ENCODE data around the gene SLCO2A1.
"Not testable (repeated sequence)": the region's sequence is repeated elsewhere in the genome, so short reads cannot be mapped to it uniquely, and the experiment has no call there.

The SLCO2A1 gene

GRCh38 chr3:134029734-134030378, at the start of gene SLCO2A1:
SLCO2A1 (minus strand) TSS chr3:134029925; CDS start chr3:134029802, 123 bp downstream.
- no peak for DNase-seq (ENCODE audit: low read depth)

GRCh38 chr3:134079111-134079547, 49.4 kb upstream of the SLCO2A1 start:
- no peak for DNase-seq (ENCODE audit: low read depth)

- DNase-seq (ENCODE audit: low read depth), result no peak
These were observed 48.6 kb upstream of the SLCO2A1 start for GRCh38 chr3:134078169-134078831.

- DNase-seq (ENCODE audit: low read depth), result no peak
These were observed 48.0 kb upstream of the SLCO2A1 start for GRCh38 chr3:134077649-134078161.

GRCh38 chr3:134076851-134077250, 47.1 kb upstream of the SLCO2A1 start:
- DNase-seq (ENCODE audit: low read depth), result no peak

- DNase-seq (ENCODE audit: low read depth), result no peak
These were observed 46.1 kb upstream of the SLCO2A1 start for GRCh38 chr3:134075846-134076245.

GRCh38 chr3:134075568-134075825, 45.8 kb upstream of the SLCO2A1 start:
- DNase-seq (ENCODE audit: low read depth), result no peak

- no peak for DNase-seq (ENCODE audit: low read depth)
These were observed 45.3 kb upstream of the SLCO2A1 start for GRCh38 chr3:134074790-134075567.

- DNase-seq (ENCODE audit: low read depth), result no peak
These were observed 44.5 kb upstream of the SLCO2A1 start for GRCh38 chr3:134074001-134074789.

- DNase-seq (ENCODE audit: low read depth), result no peak
These were observed 43.8 kb upstream of the SLCO2A1 start for GRCh38 chr3:134073583-134073945.

GRCh38 chr3:134072881-134073582, 43.3 kb upstream of the SLCO2A1 start:
- no peak for DNase-seq (ENCODE audit: low read depth)

GRCh38 chr3:134070281-134070680, 40.6 kb upstream of the SLCO2A1 start:
- DNase-seq (ENCODE audit: low read depth), result not testable (repeated sequence)

GRCh38 chr3:134068429-134068828, 38.7 kb upstream of the SLCO2A1 start:
- DNase-seq (ENCODE audit: low read depth), result no peak

GRCh38 chr3:134067531-134068161, 37.9 kb upstream of the SLCO2A1 start:
- DNase-seq (ENCODE audit: low read depth), result no peak

GRCh38 chr3:134066651-134067530, 37.2 kb upstream of the SLCO2A1 start:
- DNase-seq (ENCODE audit: low read depth), result no peak

- DNase-seq (ENCODE audit: low read depth), result no peak
These were observed 36.4 kb upstream of the SLCO2A1 start for GRCh38 chr3:134066158-134066541.

- DNase-seq (ENCODE audit: low read depth), result no peak
These were observed 35.8 kb upstream of the SLCO2A1 start for GRCh38 chr3:134065252-134066157.

- DNase-seq (ENCODE audit: low read depth), result no peak
These were observed 34.4 kb upstream of the SLCO2A1 start for GRCh38 chr3:134064081-134064480.

- no peak for DNase-seq (ENCODE audit: low read depth)
These were observed 31.7 kb upstream of the SLCO2A1 start for GRCh38 chr3:134061401-134061800.

Measured in amniotic epithelial cell (primary cell).